Spleen (tissue), 11 donors: ENCODE measurements around the gene CLDN24. TPM values are rescaled to one million over a fixed set of nuclear protein-coding genes. Genes with fewer than 3 reads are reported as not detected.

Source experiments
- DNase-seq: peaks from one replicate; pipeline ENCODE4 v3.0.0-alpha.2; 2020
- H3K27ac ChIP-seq, 8 donors: fragments of 200-600 bp; sonication (generic) in 7 of 8; 1 replicate in 4 of 8; 2 replicates in 4 of 8; pipeline versions ENCODE4 v1.5.0 to v1.8.0; 2016 to 2021; ENCODE audit warnings: inconsistent platforms in 4 of 8, mild to moderate bottlenecking in 4 of 8, moderate library complexity in 1 of 8
- H3K27me3 ChIP-seq, 7 donors: fragments of 200-600 bp; sonication (generic) in 6 of 7; replicated peaks in 1 of 7; 1 replicate in 4 of 7; 2 replicates in 3 of 7; pipeline versions ENCODE4 v1.5.0 to v1.8.0; 2016 to 2021; ENCODE audit warnings: inconsistent platforms in 3 of 7, mild to moderate bottlenecking in 1 of 7
- H3K36me3 ChIP-seq, 6 donors: fragments of 200-600 bp; sonication (generic) in 5 of 6; 1 replicate in 4 of 6; 2 replicates in 2 of 6; pipeline versions ENCODE4 v1.5.0 to v1.8.0; 2016 to 2021; ENCODE audit warnings: inconsistent platforms in 2 of 6
- H3K4me1 ChIP-seq, 6 donors: fragments of 200-600 bp; sonication (generic) in 5 of 6; 1 replicate in 3 of 6; 2 replicates in 3 of 6; pipeline versions ENCODE4 v1.5.0 to v1.8.0; 2016 to 2021; ENCODE audit warnings: inconsistent platforms in 3 of 6
- H3K4me3 ChIP-seq, 8 donors: fragments of 200-600 bp; sonication (generic) in 7 of 8; 1 replicate in 4 of 8; 2 replicates in 4 of 8; pipeline versions ENCODE4 v1.5.0 to v1.8.0; 2016 to 2021; ENCODE audit warnings: inconsistent platforms in 4 of 8, mild to moderate bottlenecking in 4 of 8, moderate library complexity in 2 of 8
- H3K9me3 ChIP-seq, 8 donors: fragments of 200-600 bp; sonication (generic) in 7 of 8; 1 replicate in 4 of 8; 2 replicates in 4 of 8; pipeline versions ENCODE4 v1.5.0 to v1.8.0; 2016 to 2021; ENCODE audit warnings: inconsistent platforms in 4 of 8
- CTCF ChIP-seq, 11 experiments: fragments of 200-600 bp in 7 of 11; fragments of 450-650 bp in 4 of 11; sonication (generic) in 4 of 11; IDR thresholded peaks in 8 of 11; conservative IDR thresholded peaks in 3 of 11; 1 replicate in 7 of 11; 2 replicates in 4 of 11; pipeline versions ENCODE4 v1.4.0 to v1.8.0; 2016 to 2021; ENCODE audit warnings: antibody characterized with exemption in 11 of 11, inconsistent platforms in 4 of 11, mild to moderate bottlenecking in 1 of 11
- POLR2A ChIP-seq, 3 donors: fragments of 450-650 bp; IDR thresholded peaks; one replicate each; pipeline ENCODE4 v1.5.1; 2017; ENCODE audit warnings: antibody characterized with exemption in 3 of 3, mild to moderate bottlenecking in 1 of 3
- POLR2AphosphoS5 ChIP-seq, 3 donors: sonication (generic); formaldehyde crosslinking; IDR thresholded peaks; one replicate each; pipeline ENCODE4 v1.5.1; 2017; ENCODE audit warnings: antibody characterized with exemption in 3 of 3
- WGBS, 5 donors: extraction: QIAGEN DNeasy Blood & Tissue Kit in 3 of 5; methylation state at CpG; one replicate each; pipeline versions ENCODE4 v1.1.5 to v1.1.7; 2013 to 2018; 5-methylcytosine and 5-hydroxymethylcytosine counted together
- intact Hi-C: fragments of 100-400 bp; cut with DNase I; formaldehyde crosslinking; loops from one replicate; pipeline ENCODE4 v1.15.0; 2023; ENCODE audit warnings: low total_unique reads
- polyA plus RNA-seq, 3 donors: library from polyadenylated mRNA; stranded (reverse); fragments of 200-250 nt; gene quantifications; one replicate each; pipeline ENCODE4 v1.2.1, GENCODE V29; 2013
- total RNA-seq, 7 donors: library from RNA; depleted of rRNA in 3 of 7; stranded (reverse); fragments of >200 nt in 3 of 7; fragmentation: NEBNext Ultra II Directional in 4 of 7; extraction: Animal tissue kit (Norgen Biotek cat#: 25700) in 4 of 7; gene quantifications; one replicate each; pipeline versions ENCODE4 v1.1.0 to v1.2.1, GENCODE V29; 2016 to 2021
- donor health status: healthy with polysubstance abuse.
- donor health status: DM: no; HTN: no; CAD: no; lungs with moderate emphysema.
- donor health status: DM: no; HTN: no; CAD: no.
- donor health status: Bipolar disorder and iron deficiency.
- donor health status: healthy.
- donor health status: DM: no; HTN: no; CAD: no.
- donor health status: DM: yes; HTN: yes; CAD: no.

Gene CLDN24
- total and polyA plus RNA-seq, 10 donors: not detected

GRCh38 chr4:183300070-183300469, 22.2 kb downstream of the CLDN24 start:
- no peak for TF ChIP-seq CTCF (IDR thresholded peaks at IDR 0.05 in 8 of 11, conservative IDR thresholded peaks at IDR 0.05 in 3 of 11)
- no peak for TF ChIP-seq POLR2A (IDR thresholded peaks at IDR 0.05)
- no peak for TF ChIP-seq POLR2AphosphoS5 (IDR thresholded peaks at IDR 0.05)
- Histone ChIP-seq H3K4me3 (no peak overlapping the region), H3K36me3 (peaks cover 0 to 12% (median 0%) of the 10 kb centered on the region in 6 donors), H3K27ac (no peak overlapping the region), H3K4me1 (no peaks in the 10 kb centered on the region), H3K9me3 (no peaks in the 10 kb centered on the region), H3K27me3 (no peaks in the 10 kb centered on the region)
- 76 to 88% (median 80%) methylated on average over 6 of the region's 6 CpGs for WGBS, 5 donors
- DNase-seq: no peak
- intact Hi-C loops: no loop called here

GRCh38 chr4:183299464-183299863, 22.8 kb downstream of the CLDN24 start:
- Histone ChIP-seq H3K9me3 (no peaks in the 10 kb centered on the region), H3K4me3 (no peak overlapping the region), H3K27ac (no peak overlapping the region), H3K36me3 (peaks cover 0 to 16% (median 0%) of the 10 kb centered on the region in 6 donors), H3K27me3 (no peaks in the 10 kb centered on the region), H3K4me1 (no peaks in the 10 kb centered on the region)
- intact Hi-C loops: no loop called here
- TF ChIP-seq CTCF (IDR thresholded peaks at IDR 0.05 in 8 of 11, conservative IDR thresholded peaks at IDR 0.05 in 3 of 11) (no peak), POLR2A (IDR thresholded peaks at IDR 0.05) (no peak), POLR2AphosphoS5 (IDR thresholded peaks at IDR 0.05) (no peak)
- DNase-seq: no peak
- WGBS, 5 donors: 39 to 65% (median 57%) methylated on average over 2 of the region's 2 CpGs

- H3K27ac ChIP-seq: no peak overlapping the region
- DNase-seq: no peak
- H3K36me3 ChIP-seq: peaks cover 0 to 16% (median 0%) of the 10 kb centered on the region in 6 donors
- intact Hi-C loops: no loop called here
- no peaks in the 10 kb centered on the region for H3K9me3 ChIP-seq
- 77 to 86% (median 83%) methylated on average over 3 of the region's 3 CpGs for WGBS, 5 donors
- H3K27me3 ChIP-seq: no peaks in the 10 kb centered on the region
- H3K4me3 ChIP-seq: no peak overlapping the region
- no peaks in the 10 kb centered on the region for H3K4me1 ChIP-seq
- TF ChIP-seq POLR2AphosphoS5 (IDR thresholded peaks at IDR 0.05) (no peak), CTCF (IDR thresholded peaks at IDR 0.05 in 8 of 11, conservative IDR thresholded peaks at IDR 0.05 in 3 of 11) (no peak), POLR2A (IDR thresholded peaks at IDR 0.05) (no peak)
Measured at GRCh38 chr4:183297675-183298074, 24.6 kb downstream of the CLDN24 start.

- H3K4me3 ChIP-seq: no peak overlapping the region
- WGBS, 5 donors: 91 to 94% (median 94%) methylated on average over 10 of the region's 10 CpGs
- intact Hi-C loops: no loop called here
- no peaks in the 10 kb centered on the region for H3K9me3 ChIP-seq
- no peaks in the 10 kb centered on the region for H3K4me1 ChIP-seq
- no peak for DNase-seq
- H3K27me3 ChIP-seq: no peaks in the 10 kb centered on the region
- H3K36me3 ChIP-seq: peaks cover 0 to 16% (median 0%) of the 10 kb centered on the region in 6 donors
- H3K27ac ChIP-seq: no peak overlapping the region
- TF ChIP-seq POLR2A (IDR thresholded peaks at IDR 0.05): no peak
- TF ChIP-seq CTCF (IDR thresholded peaks at IDR 0.05 in 8 of 11, conservative IDR thresholded peaks at IDR 0.05 in 3 of 11): no peak
- TF ChIP-seq POLR2AphosphoS5 (IDR thresholded peaks at IDR 0.05): no peak
Measured at GRCh38 chr4:183295711-183296110, 26.5 kb downstream of the CLDN24 start.
